Coronary artery (tissue), 2 donors: ENCODE results near the gene LLPH.
A peak's percentile ranks its signal among the peaks of the same experiment; 100 is the strongest.
"Not testable (repeated sequence)": the region's sequence is repeated elsewhere in the genome, so short reads cannot be mapped to it uniquely, and the experiment has no call there.

Experiments
- DNase-seq: peaks from one replicate; pipeline ENCODE4 v3.0.0-alpha.2; 2017; ENCODE audit warnings: low spot score
- H3K27ac ChIP-seq, 2 donors: fragments of 200-600 bp; sonication (generic); one replicate each; pipeline ENCODE4 v1.5.1; 2016 to 2019
- H3K4me3 ChIP-seq: fragments of 200-600 bp; sonication (generic); 2 replicates; pipeline ENCODE4 v1.5.1; 2016; ENCODE audit warnings: mild to moderate bottlenecking, moderate library complexity
- CTCF ChIP-seq: fragments of 200-600 bp; sonication (generic); IDR thresholded peaks from one replicate; pipeline ENCODE4 v1.5.1; 2019; ENCODE audit warnings: antibody characterized with exemption

LLPH gene

GRCh38 chr12:66130267-66131066 lies at the start of gene LLPH:
TSS of gene LLPH (minus strand) at chr12:66130750. CDS start at chr12:66129106, 1,644 bp downstream.
- peak within 1 kb of the TSS; percentile 25 to 72 for H3K27ac ChIP-seq
- peak within 1 kb of the TSS; percentile 75 for H3K4me3 ChIP-seq
- no peak for TF ChIP-seq CTCF
- DNase-seq, result peak; percentile 87

- DNase-seq, result no peak
Measured at GRCh38 chr12:66176105-66176900, 45.8 kb upstream of the LLPH start.

GRCh38 chr12:66174391-66175325 lies 44.1 kb upstream of the LLPH start:
- not testable (repeated sequence) for DNase-seq, H3K27ac ChIP-seq, H3K4me3 ChIP-seq

More at GRCh38 chr12:66176105-66176900, 45.8 kb upstream of the LLPH start:
- no peak overlapping the region for H3K4me3 ChIP-seq
- no peak overlapping the region for H3K27ac ChIP-seq
- TF ChIP-seq CTCF, result no peak

- no peak for TF ChIP-seq CTCF
- H3K4me3 ChIP-seq, result peak overlapping the region; percentile 87
- peak overlapping the region; percentile 92 to 99 for H3K27ac ChIP-seq
- DNase-seq, result no peak
Measured at GRCh38 chr12:66170606-66171005, 40.1 kb upstream of the LLPH start.

GRCh38 chr12:66169221-66170170 lies 38.9 kb upstream of the LLPH start, which contains the start of gene TMBIM4:
TSS of gene TMBIM4 (minus strand) at chr12:66169996. CDS start at chr12:66169951, 45 bp downstream.
- H3K4me3 ChIP-seq, result peak within 1 kb of the TSS; percentile 87
- peak; percentile 39 for TF ChIP-seq CTCF
- peak within 1 kb of the TSS; percentile 92 to 99 for H3K27ac ChIP-seq
- peak; percentile 91 for DNase-seq

GRCh38 chr12:66168410-66168809 lies 37.9 kb upstream of the LLPH start:
- H3K4me3 ChIP-seq, result peak overlapping the region; percentile 87
- H3K27ac ChIP-seq, result peak overlapping the region; percentile 92 to 99
- DNase-seq, result no peak

More at GRCh38 chr12:66168410-66168809, 37.9 kb upstream of the LLPH start:
- TF ChIP-seq CTCF, result no peak
